Measurements from ENCODE around the gene LETM1. TPM values are rescaled to one million over a fixed set of nuclear protein-coding genes. Genes with fewer than 3 reads are reported as not detected.

Gene LETM1
- total and polyA plus RNA-seq, 2 of the 13 experiments (the other 11 are each of a cell fraction or from before 2014, with no cell fraction given): 9.7 to 41.6 TPM

GRCh38 chr4:1802151-1802715, 53.7 kb downstream of the LETM1 start (continued):
- TF ChIP-seq, protein P1, sequence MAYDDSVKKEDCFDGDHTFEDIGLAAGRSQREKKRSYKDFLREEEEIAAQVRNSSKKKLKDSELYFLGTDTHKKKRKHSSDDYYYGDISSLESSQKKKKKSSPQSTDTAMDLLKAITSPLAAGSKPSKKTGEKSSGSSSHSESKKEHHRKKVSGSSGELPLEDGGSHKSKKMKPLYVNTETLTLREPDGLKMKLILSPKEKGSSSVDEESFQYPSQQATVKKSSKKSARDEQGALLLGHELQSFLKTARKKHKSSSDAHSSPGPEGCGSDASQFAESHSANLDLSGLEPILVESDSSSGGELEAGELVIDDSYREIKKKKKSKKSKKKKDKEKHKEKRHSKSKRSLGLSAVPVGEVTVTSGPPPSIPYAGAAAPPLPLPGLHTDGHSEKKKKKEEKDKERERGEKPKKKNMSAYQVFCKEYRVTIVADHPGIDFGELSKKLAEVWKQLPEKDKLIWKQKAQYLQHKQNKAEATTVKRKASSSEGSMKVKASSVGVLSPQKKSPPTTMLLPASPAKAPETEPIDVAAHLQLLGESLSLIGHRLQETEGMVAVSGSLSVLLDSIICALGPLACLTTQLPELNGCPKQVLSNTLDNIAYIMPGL (CRISPR knock-in tag; IDR thresholded peaks at IDR 0.05; ENCODE audit: borderline replicate concordance in 1 of 2, low read depth in 1 of 2): 0 out of 4 replicates have a peak, but pooled peaks of 1 of the 2 experiments have one; percentile 38
- TF ChIP-seq IRF2 (CRISPR knock-in tag; IDR thresholded peaks at IDR 0.05): peak; percentile 14; the same call in 1 of the 2 replicates
- TF ChIP-seq ZNF7 (CRISPR knock-in tag; IDR thresholded peaks at IDR 0.05): no peak
- TF ChIP-seq ZNF556 (CRISPR knock-in tag; IDR thresholded peaks at IDR 0.05; ENCODE audit: borderline replicate concordance): no peak; the same call in 1 of the 2 replicates
- 0 out of 2 replicates have a peak, but pooled peaks have one; percentile 16 for TF ChIP-seq ZNF317 (CRISPR knock-in tag; IDR thresholded peaks at IDR 0.05)
- no peak for TF ChIP-seq ZNF496 (CRISPR knock-in tag; IDR thresholded peaks at IDR 0.05; ENCODE audit: insufficient replicate concordance)
- TF ChIP-seq, protein P2, sequence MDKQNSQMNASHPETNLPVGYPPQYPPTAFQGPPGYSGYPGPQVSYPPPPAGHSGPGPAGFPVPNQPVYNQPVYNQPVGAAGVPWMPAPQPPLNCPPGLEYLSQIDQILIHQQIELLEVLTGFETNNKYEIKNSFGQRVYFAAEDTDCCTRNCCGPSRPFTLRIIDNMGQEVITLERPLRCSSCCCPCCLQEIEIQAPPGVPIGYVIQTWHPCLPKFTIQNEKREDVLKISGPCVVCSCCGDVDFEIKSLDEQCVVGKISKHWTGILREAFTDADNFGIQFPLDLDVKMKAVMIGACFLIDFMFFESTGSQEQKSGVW (CRISPR knock-in tag; IDR thresholded peaks at IDR 0.05; ENCODE audit: borderline replicate concordance): no peak
- TF ChIP-seq NPAS2 (CRISPR knock-in tag; IDR thresholded peaks at IDR 0.05; ENCODE audit: borderline replicate concordance): no peak
- no peak for TF ChIP-seq CENPX (CRISPR knock-in tag; IDR thresholded peaks at IDR 0.05)
- peak; percentile 100 for TF ChIP-seq PATZ1 (CRISPR knock-in tag; IDR thresholded peaks at IDR 0.05)
- TF ChIP-seq, protein P3, sequence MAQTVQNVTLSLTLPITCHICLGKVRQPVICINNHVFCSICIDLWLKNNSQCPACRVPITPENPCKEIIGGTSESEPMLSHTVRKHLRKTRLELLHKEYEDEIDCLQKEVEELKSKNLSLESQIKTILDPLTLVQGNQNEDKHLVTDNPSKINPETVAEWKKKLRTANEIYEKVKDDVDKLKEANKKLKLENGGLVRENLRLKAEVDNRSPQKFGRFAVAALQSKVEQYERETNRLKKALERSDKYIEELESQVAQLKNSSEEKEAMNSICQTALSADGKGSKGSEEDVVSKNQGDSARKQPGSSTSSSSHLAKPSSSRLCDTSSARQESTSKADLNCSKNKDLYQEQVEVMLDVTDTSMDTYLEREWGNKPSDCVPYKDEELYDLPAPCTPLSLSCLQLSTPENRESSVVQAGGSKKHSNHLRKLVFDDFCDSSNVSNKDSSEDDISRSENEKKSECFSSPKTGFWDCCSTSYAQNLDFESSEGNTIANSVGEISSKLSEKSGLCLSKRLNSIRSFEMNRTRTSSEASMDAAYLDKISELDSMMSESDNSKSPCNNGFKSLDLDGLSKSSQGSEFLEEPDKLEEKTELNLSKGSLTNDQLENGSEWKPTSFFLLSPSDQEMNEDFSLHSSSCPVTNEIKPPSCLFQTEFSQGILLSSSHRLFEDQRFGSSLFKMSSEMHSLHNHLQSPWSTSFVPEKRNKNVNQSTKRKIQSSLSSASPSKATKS (CRISPR knock-in tag; IDR thresholded peaks at IDR 0.05): no peak
- TF ChIP-seq ZNF574 (CRISPR knock-in tag; IDR thresholded peaks at IDR 0.05): peak; percentile 57
- TF ChIP-seq CHD2 (IDR thresholded peaks at IDR 0.05; ENCODE audit: low read depth, low read length): no peak
- no peak for TF ChIP-seq ZNF720 (CRISPR knock-in tag; IDR thresholded peaks at IDR 0.05)
- peak; percentile 82; the same call in 1 of the 2 replicates for TF ChIP-seq MED13 (CRISPR knock-in tag; IDR thresholded peaks at IDR 0.05)
- TF ChIP-seq ZUFSP (CRISPR knock-in tag; IDR thresholded peaks at IDR 0.05; ENCODE audit: borderline replicate concordance): no peak
- TF ChIP-seq HNRNPH1 (optimal IDR thresholded peaks at IDR 0.05; ENCODE audit: low read depth, low read length): no peak
